Measurements from ENCODE around the gene SLC27A4. TPM values are rescaled to one million over a fixed set of nuclear protein-coding genes. Genes with fewer than 3 reads are reported as not detected.

SLC27A4 gene
- total and polyA plus RNA-seq, 7 experiments from 2014 or later: 6.1 to 20.1 (median 10.1) TPM

- H3K27me3 Mint-ChIP-seq: peaks cover 18 to 37% (median 29%) of the 10 kb centered on the region in 5 donors
- intact Hi-C loops (cut with micrococcal nuclease): no loop called here
- no peak overlapping the region for H3K27ac Mint-ChIP-seq
- Histone ChIP-seq H3K27ac (ENCODE audit: low read depth, low read length) (no peak overlapping the region), H3K36me3 (ENCODE audit: control insufficient read depth in 2 of 3, insufficient read depth in 3 of 3, low read length in 3 of 3) (no peaks in the 10 kb centered on the region), H3K4me3 (ENCODE audit: low read length) (no peak overlapping the region), H3K4me1 (ENCODE audit: control insufficient read depth in 2 of 2, insufficient read depth in 2 of 2, low read length in 2 of 2) (no peaks in the 10 kb centered on the region), H3K27me3 (ENCODE audit: control insufficient read depth in 2 of 2, insufficient read depth in 2 of 2, low read length in 2 of 2) (no peaks in the 10 kb centered on the region), H3K9me3 (ENCODE audit: control insufficient read depth in 2 of 3, low read length in 3 of 3) (no peaks in the 10 kb centered on the region)
- H3K4me1 Mint-ChIP-seq: no peaks in the 10 kb centered on the region
- ATAC-seq: no peak
- ChIA-PET POLR2A (no interaction called here), CTCF (interaction anchor here (0.7 to 1.1 kb wide), 2 partner anchors 13 to 337 kb away, joined by 4 read pairs; no protein-coding TSS in a partner anchor)
- no peaks in the 10 kb centered on the region for H3K36me3 Mint-ChIP-seq
- no peak for DNase-seq
- H3K9me3 Mint-ChIP-seq: peaks cover 0 to 3% (median 0%) of the 10 kb centered on the region in 11 donors
- H3K4me3 Mint-ChIP-seq: no peak overlapping the region
Observed at GRCh38 chr9:128406848-128407391, 66.6 kb downstream of the SLC27A4 start.

DNA sequence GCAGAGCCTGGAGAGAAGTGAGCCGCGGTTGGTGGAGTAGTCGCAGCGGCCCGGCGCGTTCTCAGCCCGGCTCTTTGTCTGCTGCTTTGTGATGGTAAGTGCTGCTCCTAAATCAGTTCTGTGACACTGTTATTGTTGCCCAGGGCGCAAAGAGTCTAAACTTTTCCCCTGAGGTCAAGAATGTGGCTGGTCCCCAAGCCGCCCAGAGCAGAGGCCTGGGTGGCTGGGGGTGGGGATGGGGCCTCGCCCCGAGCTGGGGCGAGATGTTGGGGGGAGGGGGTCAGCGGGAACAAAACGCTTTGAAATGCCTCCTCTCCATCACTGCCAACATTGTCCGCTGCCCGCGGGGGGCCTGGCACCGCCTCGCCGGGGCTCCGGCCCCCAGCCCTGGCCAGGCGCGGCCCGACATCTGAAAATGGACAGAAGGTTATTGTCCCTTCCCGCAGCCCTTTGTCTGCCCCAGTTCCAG lies 68.7 kb downstream of the SLC27A4 start:
- Histone ChIP-seq H3K36me3 (ENCODE audit: control insufficient read depth in 2 of 3, insufficient read depth in 3 of 3, low read length in 3 of 3) (no peaks in the 10 kb centered on the region), H3K4me3 (ENCODE audit: low read length) (no peak overlapping the region), H3K27me3 (ENCODE audit: control insufficient read depth in 2 of 2, insufficient read depth in 2 of 2, low read length in 2 of 2) (no peaks in the 10 kb centered on the region), H3K27ac (ENCODE audit: low read depth, low read length) (no peak overlapping the region), H3K9me3 (ENCODE audit: control insufficient read depth in 2 of 3, low read length in 3 of 3) (no peaks in the 10 kb centered on the region), H3K4me1 (ENCODE audit: control insufficient read depth in 2 of 2, insufficient read depth in 2 of 2, low read length in 2 of 2) (no peaks in the 10 kb centered on the region)
- H3K4me3 Mint-ChIP-seq: no peak overlapping the region
- DNase-seq (no peak), ATAC-seq (no peak)
- POLR2A ChIA-PET: no interaction called here
- H3K27me3 Mint-ChIP-seq: peaks cover 26 to 42% (median 32%) of the 10 kb centered on the region in 5 donors
- no peak overlapping the region for H3K27ac Mint-ChIP-seq
- CTCF ChIA-PET: interaction anchor here (4.5 kb wide), 1 partner anchor 46 kb away, joined by 20 read pairs; no protein-coding TSS in a partner anchor
- intact Hi-C loops (cut with micrococcal nuclease): no loop called here
- peaks cover 0 to 3% (median 0%) of the 10 kb centered on the region in 7 donors for H3K4me1 Mint-ChIP-seq
- H3K9me3 Mint-ChIP-seq: peaks cover 0 to 3% (median 0%) of the 10 kb centered on the region in 11 donors
- H3K36me3 Mint-ChIP-seq: no peaks in the 10 kb centered on the region

- Histone ChIP-seq H3K4me1 (ENCODE audit: control insufficient read depth in 2 of 2, insufficient read depth in 2 of 2, low read length in 2 of 2) (no peaks in the 10 kb centered on the region), H3K27me3 (ENCODE audit: control insufficient read depth in 2 of 2, insufficient read depth in 2 of 2, low read length in 2 of 2) (no peaks in the 10 kb centered on the region), H3K36me3 (ENCODE audit: control insufficient read depth in 2 of 3, insufficient read depth in 3 of 3, low read length in 3 of 3) (no peaks in the 10 kb centered on the region), H3K4me3 (ENCODE audit: low read length) (no peak overlapping the region), H3K9me3 (ENCODE audit: control insufficient read depth in 2 of 3, low read length in 3 of 3) (no peaks in the 10 kb centered on the region), H3K27ac (ENCODE audit: low read depth, low read length) (no peak overlapping the region)
- Mint-ChIP-seq H3K9me3 (peaks cover 0 to 3% (median 0%) of the 10 kb centered on the region in 11 donors), H3K36me3 (no peaks in the 10 kb centered on the region), H3K27me3 (peaks cover 30 to 45% (median 37%) of the 10 kb centered on the region in 5 donors), H3K4me1 (peaks cover 0 to 4% (median 0%) of the 10 kb centered on the region in 7 donors), H3K27ac (no peak overlapping the region), H3K4me3 (no peak overlapping the region)
- POLR2A ChIA-PET: no interaction called here
- ATAC-seq: no peak
- CTCF ChIA-PET: interaction anchor here (4.5 kb wide), 1 partner anchor 47 kb away, joined by 20 read pairs; no protein-coding TSS in a partner anchor
- no peak for DNase-seq
- intact Hi-C loops (cut with micrococcal nuclease): no loop called here
Observed at GRCh38 chr9:128409450-128409849, 69.1 kb downstream of the SLC27A4 start.

DNA sequence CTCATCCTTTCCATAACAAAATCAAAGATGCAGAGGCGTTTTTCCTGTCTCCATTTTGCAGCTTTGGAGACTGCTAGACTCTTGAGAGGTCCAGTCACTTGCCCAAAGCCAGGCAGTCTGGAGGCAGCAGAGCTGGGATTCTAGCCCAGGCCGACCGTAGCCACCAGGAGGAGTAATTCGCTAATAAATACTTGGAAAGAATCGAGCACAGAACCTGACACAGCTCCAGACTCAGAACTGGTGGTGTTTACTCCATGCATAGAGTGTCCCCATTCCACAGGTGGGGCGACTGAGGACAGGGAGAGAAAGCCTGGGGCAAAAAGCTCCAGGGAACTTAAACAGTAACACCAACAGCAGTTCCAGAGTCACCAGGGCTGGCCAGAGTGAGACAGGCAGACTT lies 69.7 kb downstream of the SLC27A4 start:
- H3K4me1 Mint-ChIP-seq: peaks cover 0 to 4% (median 0%) of the 10 kb centered on the region in 7 donors
- H3K36me3 Mint-ChIP-seq: no peaks in the 10 kb centered on the region
- Histone ChIP-seq H3K4me1 (ENCODE audit: control insufficient read depth in 2 of 2, insufficient read depth in 2 of 2, low read length in 2 of 2) (no peaks in the 10 kb centered on the region), H3K27ac (ENCODE audit: low read depth, low read length) (no peak overlapping the region), H3K36me3 (ENCODE audit: control insufficient read depth in 2 of 3, insufficient read depth in 3 of 3, low read length in 3 of 3) (no peaks in the 10 kb centered on the region), H3K4me3 (ENCODE audit: low read length) (no peak overlapping the region), H3K9me3 (ENCODE audit: control insufficient read depth in 2 of 3, low read length in 3 of 3) (no peaks in the 10 kb centered on the region), H3K27me3 (ENCODE audit: control insufficient read depth in 2 of 2, insufficient read depth in 2 of 2, low read length in 2 of 2) (no peaks in the 10 kb centered on the region)
- ATAC-seq: no peak
- ChIA-PET POLR2A (no interaction called here), CTCF (interaction anchor here (4.5 kb wide), 1 partner anchor 47 kb away, joined by 20 read pairs; no protein-coding TSS in a partner anchor)
- H3K9me3 Mint-ChIP-seq: peaks cover 0 to 4% (median 0%) of the 10 kb centered on the region in 11 donors
- H3K27ac Mint-ChIP-seq: no peak overlapping the region
- intact Hi-C loops (cut with micrococcal nuclease): no loop called here
- peaks cover 36 to 50% (median 42%) of the 10 kb centered on the region in 5 donors for H3K27me3 Mint-ChIP-seq
- no peak overlapping the region for H3K4me3 Mint-ChIP-seq
- no peak for DNase-seq

Small RNA genes lying within 50 kb of the gene (microRNA-seq; reads per million reads assigned to microRNA genes)
- not detected for gene MIR219B (ENCODE audit: borderline microRNAs expressed)

Other genes starting within 250 kb of the SLC27A4 start
- 10 to 100 TPM; 52.0 to 70.8 (median 61.3) TPM for gene PTGES2, start 212.8 kb upstream of the SLC27A4 start, total RNA-seq
- gene PTGES2, start 212.8 kb upstream of the SLC27A4 start, polyA plus RNA-seq: 10 to 100 TPM; 32.3 to 36.1 TPM
- not detected for gene LCN2, start 191.1 kb upstream of the SLC27A4 start, total RNA-seq
- gene LCN2, start 191.1 kb upstream of the SLC27A4 start, polyA plus RNA-seq: not detected
- 10 to 100 TPM; 42.7 to 87.8 (median 48.0) TPM for gene BBLN, start 180.3 kb upstream of the SLC27A4 start, total RNA-seq
- 100 to 1,000 TPM in 1 of 2 donors, 10 to 100 TPM in 1; 99.2 to 102 TPM for gene BBLN, start 180.3 kb upstream of the SLC27A4 start, polyA plus RNA-seq
- gene CIZ1, start 149.0 kb upstream of the SLC27A4 start, total RNA-seq: 100 to 1,000 TPM; 110 to 163 (median 142) TPM
- gene CIZ1, start 149.0 kb upstream of the SLC27A4 start, polyA plus RNA-seq: 10 to 100 TPM; 11.2 to 38.2 TPM
- 1 to 10 TPM in 2 of 5 experiments, under 1 TPM in 3; 0.24 to 2.0 (median 0.94) TPM for gene DNM1, start 137.1 kb upstream of the SLC27A4 start, total RNA-seq
- under 1 TPM in 1 of 2 donors, not detected in 1; 0.24 TPM for gene DNM1, start 137.1 kb upstream of the SLC27A4 start, polyA plus RNA-seq
- 10 to 100 TPM; 56.5 to 76.6 (median 70.6) TPM for gene GOLGA2, start 64.5 kb upstream of the SLC27A4 start, total RNA-seq
- 1 to 10 TPM; 6.0 to 7.4 TPM for gene GOLGA2, start 64.5 kb upstream of the SLC27A4 start, polyA plus RNA-seq
- 10 to 100 TPM in 2 of 5 experiments, 1 to 10 TPM in 3; 8.7 to 17.4 (median 9.8) TPM for gene SWI5, start 64.3 kb upstream of the SLC27A4 start, total RNA-seq
- 10 to 100 TPM; 34.6 to 36.6 TPM for gene SWI5, start 64.3 kb upstream of the SLC27A4 start, polyA plus RNA-seq
- gene TRUB2, start 18.1 kb upstream of the SLC27A4 start, total RNA-seq: 10 to 100 TPM; 11.5 to 27.2 (median 21.6) TPM
- gene TRUB2, start 18.1 kb upstream of the SLC27A4 start, polyA plus RNA-seq: 10 to 100 TPM; 19.8 to 26.3 TPM
- gene COQ4, start 17.7 kb upstream of the SLC27A4 start, total RNA-seq: 10 to 100 TPM; 32.9 to 47.2 (median 42.4) TPM
- gene COQ4, start 17.7 kb upstream of the SLC27A4 start, polyA plus RNA-seq: 10 to 100 TPM; 29.6 to 30.3 TPM
- 10 to 100 TPM; 32.3 to 72.4 (median 47.5) TPM for gene URM1, start 30.8 kb downstream of the SLC27A4 start, total RNA-seq
- 10 to 100 TPM; 49.9 to 50.0 TPM for gene URM1, start 30.8 kb downstream of the SLC27A4 start, polyA plus RNA-seq
- 1 to 10 TPM in 1 of 5 experiments, under 1 TPM in 4; 0.19 to 2.2 (median 0.77) TPM for gene CERCAM, start 80.3 kb downstream of the SLC27A4 start, total RNA-seq
- gene CERCAM, start 80.3 kb downstream of the SLC27A4 start, polyA plus RNA-seq: under 1 TPM; 0.15 to 0.54 TPM
- gene ODF2, start 115.5 kb downstream of the SLC27A4 start, total RNA-seq: 10 to 100 TPM; 25.0 to 52.8 (median 30.2) TPM
- gene ODF2, start 115.5 kb downstream of the SLC27A4 start, polyA plus RNA-seq: 10 to 100 TPM; 15.7 to 28.8 TPM
- 10 to 100 TPM; 14.2 to 46.5 (median 30.5) TPM for gene GLE1, start 164.2 kb downstream of the SLC27A4 start, total RNA-seq
- 10 to 100 TPM; 21.2 to 34.5 TPM for gene GLE1, start 164.2 kb downstream of the SLC27A4 start, polyA plus RNA-seq
- 100 to 1,000 TPM; 336 to 433 (median 375) TPM for gene SPTAN1, start 212.1 kb downstream of the SLC27A4 start, total RNA-seq
- 100 to 1,000 TPM in 1 of 2 donors, 10 to 100 TPM in 1; 46.6 to 156 TPM for gene SPTAN1, start 212.1 kb downstream of the SLC27A4 start, polyA plus RNA-seq

Data from naive thymus-derived CD4-positive, alpha-beta T cell (primary cell).